SK-N-SH treated with all-trans-retinoic acid at 6 μM for 48 hours (cell line): ENCODE data around the gene GRIK5.
"Not testable (repeated sequence)": the region's sequence is repeated elsewhere in the genome, so short reads cannot be mapped to it uniquely, and the experiment has no call there.

Experiments used
- ATAC-seq: fragments of 200-7000 bp; cut with Tn5 transposase; 3 replicates; pipeline ENCODE4 v1.9.1; 2020; ENCODE audit warnings: mild to moderate bottlenecking, moderate library complexity
- ARNTL ChIP-seq: fragments of 450-650 bp; formaldehyde crosslinking; IDR thresholded peaks from 2 replicates; pipeline ENCODE4 v1.5.0; 2020; ENCODE audit warnings: low read depth, mild to moderate bottlenecking, moderate library complexity, borderline replicate concordance
- BACH2 ChIP-seq: fragments of 250-450 bp; sonication (Bioruptor Pico); IDR thresholded peaks from 2 replicates; pipeline ENCODE4 v1.9.0; 2021; ENCODE audit warnings: mild to moderate bottlenecking, borderline replicate concordance
- CSDC2 ChIP-seq: fragments of 250-450 bp; sonication (Bioruptor Pico); IDR thresholded peaks from 2 replicates; pipeline ENCODE4 v1.5.0; 2020; ENCODE audit warnings: mild to moderate bottlenecking, moderate library complexity
- ESRRG ChIP-seq: fragments of 250-450 bp; sonication (Bioruptor Pico); IDR thresholded peaks from 2 replicates; pipeline ENCODE4 v1.6.1; 2021; ENCODE audit warnings: mild to moderate bottlenecking
- GLIS3 ChIP-seq: fragments of 250-450 bp; sonication (Bioruptor Pico); IDR thresholded peaks from 2 replicates; pipeline ENCODE4 v1.5.0; 2020; ENCODE audit warnings: mild to moderate bottlenecking, moderate library complexity
- OSR1 ChIP-seq: fragments of 250-450 bp; sonication (Bioruptor Pico); IDR thresholded peaks from 2 replicates; pipeline ENCODE4 v1.8.0; 2022; ENCODE audit warnings: moderate library complexity, mild to moderate bottlenecking, inconsistent platforms
- PPARA ChIP-seq: fragments of 250-450 bp; sonication (Bioruptor Pico); IDR thresholded peaks from 2 replicates; pipeline ENCODE4 v1.5.0; 2020; ENCODE audit warnings: mild to moderate bottlenecking, borderline replicate concordance
- RARB ChIP-seq: fragments of 250-450 bp; sonication (Bioruptor Pico); IDR thresholded peaks from 2 replicates; pipeline ENCODE4 v1.8.0; 2021; ENCODE audit warnings: mild to moderate bottlenecking, moderate library complexity
- TOX ChIP-seq: fragments of 250-450 bp; sonication (Bioruptor Pico); IDR thresholded peaks from 2 replicates; pipeline ENCODE4 v1.8.0; 2021; ENCODE audit warnings: mild to moderate bottlenecking, moderate library complexity, borderline replicate concordance
- ZC3H10 ChIP-seq: fragments of 250-450 bp; sonication (Bioruptor Pico); IDR thresholded peaks from 2 replicates; pipeline ENCODE4 v1.5.1; 2021; ENCODE audit warnings: mild to moderate bottlenecking, moderate library complexity
- ZFP3 ChIP-seq: fragments of 250-450 bp; sonication (Bioruptor Pico); IDR thresholded peaks from 2 replicates; pipeline ENCODE4 v1.5.0; 2020; ENCODE audit warnings: mild to moderate bottlenecking, moderate library complexity
- ZFP30 ChIP-seq: fragments of 450-650 bp; formaldehyde crosslinking; IDR thresholded peaks from 2 replicates; pipeline ENCODE4 v1.5.0; 2022; ENCODE audit warnings: mild to moderate bottlenecking, moderate library complexity
- ZNF70 ChIP-seq: fragments of 450-650 bp; formaldehyde crosslinking; IDR thresholded peaks from 2 replicates; pipeline ENCODE4 v1.5.0; 2020; ENCODE audit warnings: mild to moderate bottlenecking, moderate library complexity
- ZNF8 ChIP-seq: fragments of 450-650 bp; formaldehyde crosslinking; IDR thresholded peaks from 2 replicates; pipeline ENCODE4 v1.5.0; 2020; ENCODE audit warnings: mild to moderate bottlenecking, moderate library complexity
- TF ChIP-seq, protein P1 (sequence below): fragments of 250-450 bp; sonication (Bioruptor Pico); IDR thresholded peaks from 2 replicates; pipeline ENCODE4 v1.5.1; 2021; ENCODE audit warnings: mild to moderate bottlenecking, moderate library complexity
- TF ChIP-seq, protein P2 (sequence below): fragments of 250-450 bp; sonication (Bioruptor Pico); IDR thresholded peaks from 2 replicates; pipeline ENCODE4 v1.5.1; 2020; ENCODE audit warnings: low read depth, mild to moderate bottlenecking, moderate library complexity
- TF ChIP-seq, protein P3 (sequence below): fragments of 250-450 bp; sonication (Bioruptor Pico); IDR thresholded peaks from 2 replicates; pipeline ENCODE4 v1.8.0; 2020; ENCODE audit warnings: mild to moderate bottlenecking, moderate library complexity, borderline replicate concordance
- TF ChIP-seq, protein P4 (sequence below): fragments of 250-450 bp; sonication (Bioruptor Pico); IDR thresholded peaks from 2 replicates; pipeline ENCODE4 v1.5.0; 2020; ENCODE audit warnings: mild to moderate bottlenecking, moderate library complexity

GRIK5 gene

DNA sequence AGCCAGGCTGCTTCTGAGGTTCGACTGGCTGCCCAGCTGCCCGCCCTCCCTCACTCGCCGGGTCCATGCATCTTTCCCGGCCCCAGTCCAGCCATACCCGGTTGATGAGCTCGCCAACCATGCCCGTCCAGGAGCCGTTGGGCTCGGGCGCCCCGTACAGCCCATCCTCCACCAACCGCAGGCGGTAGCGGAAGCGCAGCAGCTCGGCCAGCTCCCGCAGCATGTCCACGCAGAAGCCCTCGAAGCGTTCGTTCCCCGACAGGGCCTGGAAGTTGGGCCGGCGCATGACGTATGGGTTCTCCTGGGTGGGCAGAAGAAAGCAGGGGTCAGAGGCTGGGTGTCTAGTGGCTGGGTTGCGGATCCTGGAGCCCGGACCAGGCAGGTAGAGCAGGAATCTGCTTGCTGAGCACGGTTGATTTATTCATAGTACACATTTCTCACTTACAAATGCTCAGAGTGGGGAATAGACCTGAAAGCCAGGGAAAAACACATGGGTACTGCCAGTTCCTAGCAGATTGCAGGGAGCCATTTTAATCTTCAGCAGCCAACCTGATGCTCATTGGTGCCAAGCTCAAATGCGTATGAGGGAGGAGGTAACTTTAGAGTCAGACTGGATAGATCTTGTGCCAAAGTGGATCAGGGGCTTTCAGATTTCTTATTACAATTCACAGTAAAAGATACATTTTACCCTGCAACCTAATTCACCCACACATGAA, 27.4 kb downstream of the GRIK5 start:
- no peak for ATAC-seq
- TF ChIP-seq, protein P1, sequence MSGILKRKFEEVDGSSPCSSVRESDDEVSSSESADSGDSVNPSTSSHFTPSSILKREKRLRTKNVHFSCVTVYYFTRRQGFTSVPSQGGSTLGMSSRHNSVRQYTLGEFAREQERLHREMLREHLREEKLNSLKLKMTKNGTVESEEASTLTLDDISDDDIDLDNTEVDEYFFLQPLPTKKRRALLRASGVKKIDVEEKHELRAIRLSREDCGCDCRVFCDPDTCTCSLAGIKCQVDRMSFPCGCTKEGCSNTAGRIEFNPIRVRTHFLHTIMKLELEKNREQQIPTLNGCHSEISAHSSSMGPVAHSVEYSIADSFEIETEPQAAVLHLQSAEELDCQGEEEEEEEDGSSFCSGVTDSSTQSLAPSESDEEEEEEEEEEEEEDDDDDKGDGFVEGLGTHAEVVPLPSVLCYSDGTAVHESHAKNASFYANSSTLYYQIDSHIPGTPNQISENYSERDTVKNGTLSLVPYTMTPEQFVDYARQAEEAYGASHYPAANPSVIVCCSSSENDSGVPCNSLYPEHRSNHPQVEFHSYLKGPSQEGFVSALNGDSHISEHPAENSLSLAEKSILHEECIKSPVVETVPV (CRISPR knock-in tag): no peak
- TF ChIP-seq, protein P2, sequence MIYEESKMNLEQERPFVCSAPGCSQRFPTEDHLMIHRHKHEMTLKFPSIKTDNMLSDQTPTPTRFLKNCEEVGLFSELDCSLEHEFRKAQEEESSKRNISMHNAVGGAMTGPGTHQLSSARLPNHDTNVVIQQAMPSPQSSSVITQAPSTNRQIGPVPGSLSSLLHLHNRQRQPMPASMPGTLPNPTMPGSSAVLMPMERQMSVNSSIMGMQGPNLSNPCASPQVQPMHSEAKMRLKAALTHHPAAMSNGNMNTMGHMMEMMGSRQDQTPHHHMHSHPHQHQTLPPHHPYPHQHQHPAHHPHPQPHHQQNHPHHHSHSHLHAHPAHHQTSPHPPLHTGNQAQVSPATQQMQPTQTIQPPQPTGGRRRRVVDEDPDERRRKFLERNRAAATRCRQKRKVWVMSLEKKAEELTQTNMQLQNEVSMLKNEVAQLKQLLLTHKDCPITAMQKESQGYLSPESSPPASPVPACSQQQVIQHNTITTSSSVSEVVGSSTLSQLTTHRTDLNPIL: no peak
- TF ChIP-seq, protein P3, sequence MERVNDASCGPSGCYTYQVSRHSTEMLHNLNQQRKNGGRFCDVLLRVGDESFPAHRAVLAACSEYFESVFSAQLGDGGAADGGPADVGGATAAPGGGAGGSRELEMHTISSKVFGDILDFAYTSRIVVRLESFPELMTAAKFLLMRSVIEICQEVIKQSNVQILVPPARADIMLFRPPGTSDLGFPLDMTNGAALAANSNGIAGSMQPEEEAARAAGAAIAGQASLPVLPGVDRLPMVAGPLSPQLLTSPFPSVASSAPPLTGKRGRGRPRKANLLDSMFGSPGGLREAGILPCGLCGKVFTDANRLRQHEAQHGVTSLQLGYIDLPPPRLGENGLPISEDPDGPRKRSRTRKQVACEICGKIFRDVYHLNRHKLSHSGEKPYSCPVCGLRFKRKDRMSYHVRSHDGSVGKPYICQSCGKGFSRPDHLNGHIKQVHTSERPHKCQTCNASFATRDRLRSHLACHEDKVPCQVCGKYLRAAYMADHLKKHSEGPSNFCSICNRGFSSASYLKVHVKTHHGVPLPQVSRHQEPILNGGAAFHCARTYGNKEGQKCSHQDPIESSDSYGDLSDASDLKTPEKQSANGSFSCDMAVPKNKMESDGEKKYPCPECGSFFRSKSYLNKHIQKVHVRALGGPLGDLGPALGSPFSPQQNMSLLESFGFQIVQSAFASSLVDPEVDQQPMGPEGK (CRISPR knock-in tag): no peak
- no peak for TF ChIP-seq BACH2 (CRISPR knock-in tag)
- no peak for TF ChIP-seq TOX (CRISPR knock-in tag)
- TF ChIP-seq, all 23 proteins: peak for 0

DNA sequence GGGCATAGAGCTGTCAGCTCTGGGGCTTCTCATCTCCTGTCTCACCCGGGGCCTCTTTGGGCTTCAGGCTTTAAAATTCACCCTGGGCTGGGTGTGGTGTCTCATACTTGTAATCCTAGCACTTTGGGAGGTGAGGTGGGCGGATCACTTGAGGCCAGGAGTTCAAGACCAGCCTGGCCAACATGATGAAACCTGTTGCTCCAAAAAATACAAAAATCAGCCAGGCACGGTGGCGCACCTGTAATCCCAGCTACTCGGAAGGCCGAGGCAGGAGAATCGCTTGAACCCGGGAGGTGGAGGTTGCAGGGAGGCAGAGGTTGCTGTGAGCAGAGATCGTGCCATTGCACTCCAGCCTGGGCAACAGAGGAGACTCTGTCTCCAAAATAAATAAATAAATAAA, 29.5 kb downstream of the GRIK5 start:
- ATAC-seq: not testable (repeated sequence)

DNA sequence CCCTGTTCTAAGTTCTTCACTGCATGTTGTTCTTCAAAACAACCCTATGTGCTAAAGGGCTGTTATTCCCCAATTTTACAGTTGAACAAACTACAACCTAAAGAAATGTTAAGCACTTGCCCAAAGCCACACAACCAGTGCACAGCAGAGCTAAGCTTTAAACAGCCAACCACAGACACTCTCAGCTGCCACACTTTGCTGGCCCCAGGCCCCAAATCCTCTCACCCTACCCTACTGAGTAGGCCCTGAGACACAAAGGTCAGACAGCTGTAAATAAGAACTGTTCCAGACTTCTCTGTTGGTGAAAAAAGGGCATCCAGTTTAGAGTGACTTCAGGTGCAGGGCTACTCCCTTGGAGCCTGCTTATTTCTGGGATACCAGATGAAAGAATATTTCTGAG, 30.0 kb downstream of the GRIK5 start:
- no peak for ATAC-seq
- TF ChIP-seq ZC3H10 (CRISPR knock-in tag) (no peak), OSR1 (CRISPR knock-in tag) (no peak), BACH2 (CRISPR knock-in tag) (no peak), RARB (CRISPR knock-in tag) (no peak), CSDC2 (CRISPR knock-in tag) (no peak), ZFP30 (CRISPR knock-in tag) (no peak), ZNF8 (no peak), PPARA (CRISPR knock-in tag) (no peak), ZFP3 (CRISPR knock-in tag) (no peak), ESRRG (CRISPR knock-in tag) (no peak)
- TF ChIP-seq, protein P2: no peak
- TF ChIP-seq, protein P1 (CRISPR knock-in tag): no peak
- TF ChIP-seq, protein P4, sequence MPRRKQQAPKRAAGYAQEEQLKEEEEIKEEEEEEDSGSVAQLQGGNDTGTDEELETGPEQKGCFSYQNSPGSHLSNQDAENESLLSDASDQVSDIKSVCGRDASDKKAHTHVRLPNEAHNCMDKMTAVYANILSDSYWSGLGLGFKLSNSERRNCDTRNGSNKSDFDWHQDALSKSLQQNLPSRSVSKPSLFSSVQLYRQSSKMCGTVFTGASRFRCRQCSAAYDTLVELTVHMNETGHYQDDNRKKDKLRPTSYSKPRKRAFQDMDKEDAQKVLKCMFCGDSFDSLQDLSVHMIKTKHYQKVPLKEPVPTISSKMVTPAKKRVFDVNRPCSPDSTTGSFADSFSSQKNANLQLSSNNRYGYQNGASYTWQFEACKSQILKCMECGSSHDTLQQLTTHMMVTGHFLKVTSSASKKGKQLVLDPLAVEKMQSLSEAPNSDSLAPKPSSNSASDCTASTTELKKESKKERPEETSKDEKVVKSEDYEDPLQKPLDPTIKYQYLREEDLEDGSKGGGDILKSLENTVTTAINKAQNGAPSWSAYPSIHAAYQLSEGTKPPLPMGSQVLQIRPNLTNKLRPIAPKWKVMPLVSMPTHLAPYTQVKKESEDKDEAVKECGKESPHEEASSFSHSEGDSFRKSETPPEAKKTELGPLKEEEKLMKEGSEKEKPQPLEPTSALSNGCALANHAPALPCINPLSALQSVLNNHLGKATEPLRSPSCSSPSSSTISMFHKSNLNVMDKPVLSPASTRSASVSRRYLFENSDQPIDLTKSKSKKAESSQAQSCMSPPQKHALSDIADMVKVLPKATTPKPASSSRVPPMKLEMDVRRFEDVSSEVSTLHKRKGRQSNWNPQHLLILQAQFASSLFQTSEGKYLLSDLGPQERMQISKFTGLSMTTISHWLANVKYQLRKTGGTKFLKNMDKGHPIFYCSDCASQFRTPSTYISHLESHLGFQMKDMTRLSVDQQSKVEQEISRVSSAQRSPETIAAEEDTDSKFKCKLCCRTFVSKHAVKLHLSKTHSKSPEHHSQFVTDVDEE: no peak
- TF ChIP-seq, all 23 proteins: peak for 0

DNA sequence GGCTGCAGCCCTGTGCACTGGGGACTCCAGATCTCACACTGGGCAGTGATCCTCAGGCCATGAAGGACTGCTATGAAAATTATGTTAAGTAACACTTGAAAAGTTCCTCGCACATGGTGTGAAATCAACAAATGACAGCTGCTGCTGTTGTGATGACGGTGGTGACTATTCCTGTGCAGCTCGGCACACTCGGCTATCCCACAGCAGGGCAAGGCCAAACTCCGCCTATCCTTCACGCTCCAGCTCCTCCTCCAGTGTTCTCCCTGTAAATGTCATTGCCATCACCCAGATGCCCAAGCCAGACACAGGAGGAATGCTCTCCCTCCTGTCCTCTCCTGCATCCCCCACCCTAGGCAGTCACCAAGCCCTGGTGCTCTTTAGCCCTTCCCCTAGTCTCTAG, 31.3 kb downstream of the GRIK5 start:
- no peak for ATAC-seq
- TF ChIP-seq BACH2 (CRISPR knock-in tag) (no peak), GLIS3 (CRISPR knock-in tag) (no peak), ZFP30 (CRISPR knock-in tag) (no peak), CSDC2 (CRISPR knock-in tag) (no peak), ARNTL (CRISPR knock-in tag) (no peak), ZNF70 (CRISPR knock-in tag) (no peak), TOX (CRISPR knock-in tag) (no peak)
- TF ChIP-seq, protein P2: no peak
- TF ChIP-seq, protein P1 (CRISPR knock-in tag): no peak
- TF ChIP-seq, protein P3 (CRISPR knock-in tag): no peak
